ENCODE measurements around the gene SORBS1.

GRCh38 chr10:95277201-95277570 lies 284.0 kb downstream of the SORBS1 start:
- no peak for TF ChIP-seq CTCF (IDR thresholded peaks at IDR 0.05)
- no peak for TF ChIP-seq POLR2AphosphoS5 (IDR thresholded peaks at IDR 0.05)
- TF ChIP-seq POLR2A (IDR thresholded peaks at IDR 0.05): no peak

Data from suprapubic skin (tissue), 4 donors.